Heart right ventricle (tissue), 16 donors: ENCODE data around the gene RASL10A. TPM values are rescaled to one million over a fixed set of nuclear protein-coding genes. Genes with fewer than 3 reads are reported as not detected.

Experiments used
- ATAC-seq, 8 donors: fragments of 200-7000 bp; cut with Tn5 transposase; one replicate each; pipeline ENCODE4 v1.9.1; 2020; ENCODE audit warnings: mild to moderate bottlenecking in 8 of 8, moderate library complexity in 8 of 8, moderate number of reproducible peaks in 1 of 8
- DNase-seq, 2 donors: peaks; one replicate each; pipeline ENCODE4 v3.0.0-alpha.2; 2020
- H3K27ac ChIP-seq, 10 donors: fragments of 200-600 bp; sonication (generic) in 2 of 10; one replicate each; pipeline versions ENCODE4 v1.5.0 to v1.8.0; 2020 to 2022; ENCODE audit warnings: mild to moderate bottlenecking in 3 of 10
- H3K27me3 ChIP-seq, 7 donors: fragments of 200-600 bp; one replicate each; pipeline ENCODE4 v1.8.0; 2021 to 2022; ENCODE audit warnings: mild to moderate bottlenecking in 2 of 7
- H3K36me3 ChIP-seq, 9 donors: fragments of 200-600 bp; sonication (generic) in 1 of 9; one replicate each; pipeline versions ENCODE4 v1.5.0 to v1.8.0; 2020 to 2022; ENCODE audit warnings: mild to moderate bottlenecking in 2 of 9
- H3K4me1 ChIP-seq, 9 donors: fragments of 200-600 bp; sonication (generic) in 1 of 9; one replicate each; pipeline versions ENCODE4 v1.5.0 to v1.8.0; 2020 to 2022; ENCODE audit warnings: mild to moderate bottlenecking in 4 of 9
- H3K4me3 ChIP-seq, 10 donors: fragments of 200-600 bp; sonication (generic) in 2 of 10; one replicate each; pipeline versions ENCODE4 v1.5.0 to v1.8.0; 2020 to 2022; ENCODE audit warnings: mild to moderate bottlenecking in 7 of 10, moderate library complexity in 2 of 10
- H3K9me3 ChIP-seq, 11 donors: fragments of 200-600 bp in 10 of 11; sonication (generic) in 2 of 11; one replicate each; pipeline versions ENCODE4 v1.5.0 to v1.8.0; 2013 to 2022; ENCODE audit warnings: mild to moderate bottlenecking in 2 of 11, control low read depth in 1 of 11, moderate library complexity in 1 of 11
- CTCF ChIP-seq, 9 donors: fragments of 200-600 bp; sonication (generic) in 2 of 9; IDR thresholded peaks; one replicate each; pipeline versions ENCODE4 v1.5.0 to v1.8.0; 2021 to 2022; ENCODE audit warnings: antibody characterized with exemption in 9 of 9, mild to moderate bottlenecking in 5 of 9, moderate library complexity in 1 of 9
- WGBS, 2 donors: extraction: QIAGEN DNeasy Blood & Tissue Kit; methylation state at CpG; one replicate each; pipeline ENCODE4 v1.1.7; 2013; ENCODE audit warnings: inconsistent platforms in 1 of 2; 5-methylcytosine and 5-hydroxymethylcytosine counted together
- intact Hi-C, 10 donors: fragments of 100-400 bp; cut with DNase I; formaldehyde crosslinking; loops; one replicate each; pipeline versions ENCODE4 v1.11.1 to v1.14.2; 2022
- polyA plus RNA-seq, 2 donors: library from polyadenylated mRNA; stranded (reverse); fragments of 200-250 nt; gene quantifications; one replicate each; pipeline ENCODE4 v1.2.3, GENCODE V29; 2013
- total RNA-seq, 10 donors: library from RNA; stranded (reverse); fragmentation: NEBNext Ultra II Directional in 3 of 10; extraction: Animal tissue kit (Norgen Biotek cat#: 25700) in 3 of 10; gene quantifications; one replicate each; pipeline versions ENCODE4 v1.2.1 to v1.2.4, GENCODE V29; 2021 to 2023
- donor health status: Arrhythmogenic right ventricular cardiomyopathy.
- donor health status: ischemic (EF 13 %, LVEDD 7.1; RV severe dilation, severe dysfunction).
- donor health status: healthy with polysubstance abuse.
- donor health status: DM: no; HTN: yes; CAD: no.
- donor health status: DM: no; HTN: no; CAD: no.
- donor health status: ischemic (EF 25% LVEDD 6.9; RV normal size, moderate dysfunction).
- donor health status: ischemic (EF 25% LVEDD 5.7; RV mildly dilated, moderate dysfunction).
- donor health status: healthy.
- donor health status: DM: yes; HTN: yes; CAD: no.
- donor health status: Ischemic cardiomyopathy.
- donor health status: ischemic (EF 35%, LVEDD 5.7; RV mildly dilated, moderate dysfunction).
- donor health status: nonischemic (EF 11% LVEDD 7.7; RV severe dilation, severe dysfunction).
- donor health status: DM: yes; HTN: yes; CAD: no.
- donor health status: PGD.
- donor health status: ischemic (EF 29% LVEDD 5.4; RV normal size, mild dysfunction).
- donor health status: nonischemic (EF 23%, LVEDD 6.1; RV moderate dilation, normal function).

RASL10A gene
- total and polyA plus RNA-seq, 12 donors, result 0.87 to 4.3 (median 1.7) TPM

GRCh38 chr22:29339381-29340235 is 24.1 kb upstream of the RASL10A start:
- intact Hi-C loops, result loop anchor here in 2 of 10 donors (5.0 kb wide), 1 partner anchor 32 kb away; the partner anchor contains the start of gene GAS2L1 (in 2 of the 2)
- no peak for ATAC-seq
- no peak overlapping the region for H3K27ac ChIP-seq
- H3K4me1 ChIP-seq, result peaks cover 0 to 43% (median 18%) of the 10 kb centered on the region in 9 donors
- H3K9me3 ChIP-seq, result no peaks in the 10 kb centered on the region
- WGBS, 2 donors, result 89 to 90% methylated on average over 23 of the region's 23 CpGs
- H3K27me3 ChIP-seq, result no peaks in the 10 kb centered on the region
- DNase-seq, result no peak
- TF ChIP-seq CTCF (IDR thresholded peaks at IDR 0.05), result no peak
- peaks cover 0 to 100% (median 49%) of the 10 kb centered on the region in 9 donors for H3K36me3 ChIP-seq
- H3K4me3 ChIP-seq, result no peak overlapping the region

GRCh38 chr22:29338398-29338797 is 22.9 kb upstream of the RASL10A start:
- H3K36me3 ChIP-seq, result peaks cover 0 to 100% (median 50%) of the 10 kb centered on the region in 9 donors
- DNase-seq, result no peak

GRCh38 chr22:29337631-29338284 is 22.3 kb upstream of the RASL10A start:
- H3K27me3 ChIP-seq, result no peaks in the 10 kb centered on the region
- intact Hi-C loops, result no loop called here
- no peak for TF ChIP-seq CTCF (IDR thresholded peaks at IDR 0.05)
- no peak for ATAC-seq
- H3K27ac ChIP-seq, result peak overlapping the region in 4 of 10 donors; percentile 29 to 65 (median 59)
- H3K4me1 ChIP-seq, result peaks cover 0 to 24% (median 11%) of the 10 kb centered on the region in 9 donors
- H3K9me3 ChIP-seq, result no peaks in the 10 kb centered on the region
- H3K36me3 ChIP-seq, result peaks cover 0 to 100% (median 49%) of the 10 kb centered on the region in 9 donors
- no peak for DNase-seq
- no peak overlapping the region for H3K4me3 ChIP-seq
- WGBS, 2 donors, result 81 to 88% methylated on average over 12 of the region's 12 CpGs

More at GRCh38 chr22:29338398-29338797, 22.9 kb upstream of the RASL10A start:
- WGBS, 2 donors, result 92 to 93% methylated on average over 6 of the region's 6 CpGs
- intact Hi-C loops, result no loop called here
- no peak for ATAC-seq
- Histone ChIP-seq H3K9me3 (no peaks in the 10 kb centered on the region), H3K4me3 (no peak overlapping the region), H3K27ac (no peak overlapping the region), H3K4me1 (peaks cover 0 to 31% (median 16%) of the 10 kb centered on the region in 9 donors), H3K27me3 (no peaks in the 10 kb centered on the region)
- no peak for TF ChIP-seq CTCF (IDR thresholded peaks at IDR 0.05)

GRCh38 chr22:29336751-29337490 is 21.4 kb upstream of the RASL10A start:
- DNase-seq (no peak), ATAC-seq (peak in 5 of 8 donors; percentile 32 to 65 (median 47))
- H3K4me1 ChIP-seq, result peaks cover 0 to 16% (median 6%) of the 10 kb centered on the region in 9 donors
- peaks cover 0 to 100% (median 46%) of the 10 kb centered on the region in 9 donors for H3K36me3 ChIP-seq
- no peak for TF ChIP-seq CTCF (IDR thresholded peaks at IDR 0.05)
- no peaks in the 10 kb centered on the region for H3K27me3 ChIP-seq
- peak overlapping the region in 7 of 10 donors; percentile 6 to 65 (median 55) for H3K27ac ChIP-seq
- WGBS, 2 donors, result 76 to 84% methylated on average over 14 of the region's 14 CpGs
- intact Hi-C loops, result no loop called here
- no peak overlapping the region for H3K4me3 ChIP-seq
- no peaks in the 10 kb centered on the region for H3K9me3 ChIP-seq
